ENCODE results near the gene TOMM5.

The TOMM5 gene

DNA sequence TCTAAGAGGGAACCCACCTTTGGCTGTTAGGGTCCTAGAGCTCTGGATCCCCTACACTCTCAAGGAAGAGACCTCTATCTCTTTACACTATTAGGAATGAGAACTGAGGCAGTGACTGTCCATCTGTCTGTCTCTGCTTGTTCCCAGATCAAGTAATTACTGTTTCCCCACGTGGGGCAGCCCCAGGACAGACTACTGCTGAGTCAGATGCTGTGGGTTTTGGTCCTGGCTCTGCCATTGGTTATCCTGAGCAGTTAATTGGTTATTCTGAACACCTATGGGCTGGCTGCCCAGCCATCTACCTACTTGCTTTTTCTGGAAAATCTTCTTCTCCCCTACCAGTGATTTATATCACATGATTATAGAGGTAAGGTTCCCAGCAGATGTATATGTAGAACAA is 49.5 kb downstream of the TOMM5 start:
- H3K27me3 ChIP-seq (ENCODE audit: insufficient read depth, low read length), result no peaks in the 10 kb centered on the region
- H3K4me1 ChIP-seq (ENCODE audit: insufficient read depth, low read length), result no peaks in the 10 kb centered on the region
- H3K9ac ChIP-seq (ENCODE audit: low read depth, low read length), result no peak overlapping the region
- H3K27ac ChIP-seq (ENCODE audit: low read depth, low read length), result no peak overlapping the region
- H3K4me3 ChIP-seq (ENCODE audit: low read length), result no peak overlapping the region
- peaks cover 26% of the 10 kb centered on the region for H3K36me3 ChIP-seq (ENCODE audit: insufficient read depth, low read length)
- 82% methylated on average over 1 of the region's 1 CpG for whole genome bisulfite sequencing
- H3K9me3 ChIP-seq (ENCODE audit: insufficient read depth, low read depth, low read length), result no peaks in the 10 kb centered on the region

DNA sequence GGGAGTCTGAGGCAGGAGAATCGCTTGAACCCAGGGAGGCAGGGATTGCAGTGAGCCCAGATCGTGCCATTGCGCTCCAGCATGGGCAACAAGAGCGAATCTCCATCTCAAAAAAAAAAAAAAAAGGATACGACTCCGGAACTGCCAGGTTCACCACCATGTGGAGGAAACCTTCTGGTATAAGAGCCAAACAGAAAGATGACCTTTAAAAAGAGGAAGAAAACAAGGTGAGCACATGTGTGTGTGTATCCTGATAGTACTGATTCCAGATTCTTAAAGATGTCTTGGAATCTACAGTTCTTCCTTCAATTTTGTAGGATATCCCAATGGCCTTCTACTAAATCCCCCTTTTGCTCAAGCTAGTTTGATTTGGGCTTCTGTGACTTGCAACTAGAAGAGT is 49.9 kb downstream of the TOMM5 start:
- WGBS, result 98% methylated on average over 6 of the region's 6 CpGs

DNA sequence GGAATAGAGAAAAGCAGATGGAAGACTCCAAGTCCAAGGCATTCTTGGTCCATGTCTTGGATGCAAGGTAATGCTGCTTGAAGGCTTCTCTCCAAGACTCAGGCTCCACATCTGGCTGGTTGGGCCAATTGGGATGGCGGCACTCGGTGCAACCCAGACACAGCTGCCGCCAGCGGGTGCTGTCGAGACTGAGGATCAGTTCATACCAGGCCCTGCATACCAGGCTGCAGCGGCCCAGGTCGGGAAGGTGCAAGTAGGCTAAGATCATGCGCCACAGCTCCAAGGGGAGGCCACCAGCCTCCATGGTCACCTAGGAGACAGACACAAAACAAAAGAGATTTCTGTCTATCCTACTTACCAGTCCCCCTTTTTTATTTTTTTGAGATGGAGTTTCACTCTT is 50.9 kb downstream of the TOMM5 start:
- Histone ChIP-seq H3K9me3 (ENCODE audit: insufficient read depth, low read depth, low read length) (no peaks in the 10 kb centered on the region), H3K9ac (ENCODE audit: low read depth, low read length) (no peak overlapping the region), H3K4me1 (ENCODE audit: insufficient read depth, low read length) (no peaks in the 10 kb centered on the region), H3K4me3 (ENCODE audit: low read length) (no peak overlapping the region), H3K36me3 (ENCODE audit: insufficient read depth, low read length) (peaks cover 40% of the 10 kb centered on the region), H3K27me3 (ENCODE audit: insufficient read depth, low read length) (no peaks in the 10 kb centered on the region), H3K27ac (ENCODE audit: low read depth, low read length) (no peak overlapping the region)
- 96% methylated on average over 8 of the region's 8 CpGs for WGBS

More for the DNA sequence above, 49.9 kb downstream of the TOMM5 start:
- Histone ChIP-seq H3K4me1 (ENCODE audit: insufficient read depth, low read length) (no peaks in the 10 kb centered on the region), H3K4me3 (ENCODE audit: low read length) (no peak overlapping the region), H3K27ac (ENCODE audit: low read depth, low read length) (no peak overlapping the region), H3K27me3 (ENCODE audit: insufficient read depth, low read length) (no peaks in the 10 kb centered on the region), H3K9me3 (ENCODE audit: insufficient read depth, low read depth, low read length) (no peaks in the 10 kb centered on the region), H3K9ac (ENCODE audit: low read depth, low read length) (no peak overlapping the region), H3K36me3 (ENCODE audit: insufficient read depth, low read length) (peaks cover 30% of the 10 kb centered on the region)

DNA sequence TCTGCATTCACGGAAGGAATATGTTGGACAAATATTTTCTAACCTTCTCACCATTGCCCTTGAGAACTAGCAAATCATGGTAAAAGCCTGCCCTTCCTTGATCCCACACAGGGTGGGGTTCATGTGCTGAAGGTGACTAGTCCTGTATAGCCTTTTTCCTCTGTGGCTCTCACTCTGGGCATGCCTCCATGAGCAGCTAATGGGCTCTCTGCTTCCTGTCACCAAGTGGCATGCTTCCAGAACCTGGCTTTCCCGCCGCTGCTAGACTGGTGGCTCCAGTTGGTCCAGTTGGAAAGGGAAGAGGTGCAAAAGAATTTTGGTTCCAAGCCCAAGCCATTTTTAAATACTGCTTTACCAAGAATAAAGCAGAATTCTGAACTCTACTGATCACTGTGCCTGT is 51.8 kb downstream of the TOMM5 start:
- Histone ChIP-seq H3K9ac (ENCODE audit: low read depth, low read length) (no peak overlapping the region), H3K9me3 (ENCODE audit: insufficient read depth, low read depth, low read length) (no peaks in the 10 kb centered on the region), H3K4me3 (ENCODE audit: low read length) (no peak overlapping the region), H3K36me3 (ENCODE audit: insufficient read depth, low read length) (peaks cover 49% of the 10 kb centered on the region), H3K4me1 (ENCODE audit: insufficient read depth, low read length) (no peaks in the 10 kb centered on the region), H3K27me3 (ENCODE audit: insufficient read depth, low read length) (no peaks in the 10 kb centered on the region), H3K27ac (ENCODE audit: low read depth, low read length) (no peak overlapping the region)
- WGBS, result 95% methylated on average over 3 of the region's 3 CpGs

DNA sequence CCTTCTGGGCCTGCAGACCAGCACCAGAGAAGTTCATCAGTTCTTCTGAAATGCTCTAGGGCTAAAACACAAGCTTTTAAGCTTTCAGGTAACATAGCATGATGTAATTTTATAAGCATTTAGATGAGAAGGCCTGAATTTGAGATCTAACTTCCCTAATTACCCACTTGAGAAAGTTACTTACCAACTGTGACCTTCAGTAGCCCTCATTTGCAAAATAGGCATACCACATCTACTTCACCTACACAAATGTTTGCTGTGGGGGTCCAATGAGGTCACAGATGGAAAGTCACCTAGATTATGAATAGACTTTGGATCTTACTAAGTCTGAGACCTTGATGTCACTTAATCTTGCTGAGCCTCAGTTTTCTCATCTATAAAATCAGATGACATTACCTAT is 52.8 kb downstream of the TOMM5 start:
- H3K27ac ChIP-seq (ENCODE audit: low read depth, low read length), result no peak overlapping the region
- H3K9ac ChIP-seq (ENCODE audit: low read depth, low read length), result no peak overlapping the region
- H3K4me3 ChIP-seq (ENCODE audit: low read length), result no peak overlapping the region
- H3K36me3 ChIP-seq (ENCODE audit: insufficient read depth, low read length), result peaks cover 50% of the 10 kb centered on the region
- H3K4me1 ChIP-seq (ENCODE audit: insufficient read depth, low read length), result no peaks in the 10 kb centered on the region
- no peaks in the 10 kb centered on the region for H3K27me3 ChIP-seq (ENCODE audit: insufficient read depth, low read length)
- no peaks in the 10 kb centered on the region for H3K9me3 ChIP-seq (ENCODE audit: insufficient read depth, low read depth, low read length)
